ENCODE data around the gene HLA-E.

The HLA-E gene

GRCh38 chr6:30542915-30543314, 53.6 kb downstream of the HLA-E start:
- no peak for DNase-seq (ENCODE audit: low read depth)
